GM18505 (cell line): ENCODE measurements around the gene MAGEA3.
"Not testable (repeated sequence)": the region's sequence is repeated elsewhere in the genome, so short reads cannot be mapped to it uniquely, and the experiment has no call there.

Source experiments
- ATAC-seq: cut with Tn5 transposase; IDR thresholded peaks from one replicate; pipeline ENCODE4 v1.9.1; 2021; ENCODE audit not compliant: unreplicated experiment
- POLR2A ChIP-seq: IDR thresholded peaks from 4 replicates; pipeline ENCODE4 v1.6.1; 2011; ENCODE audit warnings: borderline replicate concordance; ENCODE audit not compliant: insufficient read depth, insufficient read length; ENCODE audit errors: extremely low read depth

MAGEA3 gene, protein sequence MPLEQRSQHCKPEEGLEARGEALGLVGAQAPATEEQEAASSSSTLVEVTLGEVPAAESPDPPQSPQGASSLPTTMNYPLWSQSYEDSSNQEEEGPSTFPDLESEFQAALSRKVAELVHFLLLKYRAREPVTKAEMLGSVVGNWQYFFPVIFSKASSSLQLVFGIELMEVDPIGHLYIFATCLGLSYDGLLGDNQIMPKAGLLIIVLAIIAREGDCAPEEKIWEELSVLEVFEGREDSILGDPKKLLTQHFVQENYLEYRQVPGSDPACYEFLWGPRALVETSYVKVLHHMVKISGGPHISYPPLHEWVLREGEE

GRCh38 chrX:152697952-152698931 lies at the start of gene MAGEA3:
MAGEA3 (plus strand) TSS chrX:152698794; CDS start chrX:152700833, 2,039 bp downstream.
- ATAC-seq: not testable (repeated sequence)

- TF ChIP-seq POLR2A: no peak
- no peak for ATAC-seq
Observed at GRCh38 chrX:152652060-152652459, 46.5 kb upstream of the MAGEA3 start.

DNA sequence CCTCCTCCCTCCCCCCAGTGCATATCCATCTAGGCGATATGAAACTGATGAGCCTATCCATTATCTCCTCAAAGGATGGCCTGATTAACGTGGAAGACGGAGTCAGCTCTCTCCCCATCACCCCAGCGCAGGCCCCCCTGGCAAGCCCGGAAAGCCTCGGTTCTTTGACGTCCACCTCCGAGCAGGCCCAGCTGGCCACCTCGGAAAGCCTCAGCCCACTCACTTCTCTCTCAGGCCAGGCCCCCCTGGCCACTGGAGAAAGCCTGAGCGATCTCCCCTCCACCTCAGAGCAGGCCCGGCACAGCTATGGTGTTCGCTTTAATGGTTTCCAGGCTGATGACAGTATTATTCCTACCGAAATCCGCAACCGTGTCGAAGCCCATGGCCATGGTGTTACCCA lies 46.1 kb upstream of the MAGEA3 start:
- no peak for ATAC-seq
- TF ChIP-seq POLR2A: no peak

DNA sequence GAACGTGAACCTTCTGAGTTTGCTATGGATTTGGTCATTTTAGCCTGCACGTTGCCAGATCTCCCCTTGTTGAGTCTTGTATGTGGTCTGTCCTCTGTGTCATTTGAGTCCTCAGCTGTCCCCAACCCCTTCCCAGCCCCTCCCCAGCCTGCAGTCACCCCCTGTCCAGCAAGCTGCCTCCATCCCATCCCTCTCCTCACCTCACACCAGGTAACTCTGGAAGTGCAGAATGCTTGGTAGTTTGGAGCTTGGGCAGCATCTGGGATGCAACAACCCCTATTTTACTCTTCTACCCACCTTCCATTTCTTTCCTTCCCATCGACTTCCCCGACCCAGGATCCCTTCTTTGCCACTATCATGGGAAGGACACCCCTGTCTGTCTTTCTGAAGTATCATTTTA lies 42.5 kb upstream of the MAGEA3 start:
- no peak for ATAC-seq
- no peak for TF ChIP-seq POLR2A

GRCh38 chrX:152656890-152657289 lies 41.7 kb upstream of the MAGEA3 start:
- TF ChIP-seq POLR2A: no peak
- no peak for ATAC-seq

- no peak for TF ChIP-seq POLR2A
- no peak for ATAC-seq
Observed at GRCh38 chrX:152658302-152658701, 40.3 kb upstream of the MAGEA3 start.

GRCh38 chrX:152663086-152663485 lies 35.5 kb upstream of the MAGEA3 start:
- no peak for TF ChIP-seq POLR2A
- no peak for ATAC-seq

DNA sequence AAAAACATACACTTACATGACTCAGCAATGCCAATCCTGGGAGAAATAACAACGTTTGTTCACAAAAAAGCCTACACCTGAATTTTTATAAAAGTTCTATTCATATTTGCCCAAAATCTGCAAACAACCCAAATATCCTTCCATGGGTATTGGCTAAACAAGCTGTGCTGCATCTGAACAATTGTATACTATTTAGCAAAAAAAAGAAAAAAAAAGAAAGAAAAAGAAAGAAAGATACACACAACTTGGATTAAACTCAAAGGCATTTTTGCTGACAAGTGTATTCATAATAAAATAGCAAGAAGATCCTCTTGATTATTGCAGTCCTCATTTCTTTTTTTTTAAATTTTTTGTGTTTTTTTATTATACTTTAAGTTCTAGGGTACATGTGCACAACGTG lies 24.5 kb upstream of the MAGEA3 start:
- TF ChIP-seq POLR2A: no peak
- ATAC-seq: no peak

DNA sequence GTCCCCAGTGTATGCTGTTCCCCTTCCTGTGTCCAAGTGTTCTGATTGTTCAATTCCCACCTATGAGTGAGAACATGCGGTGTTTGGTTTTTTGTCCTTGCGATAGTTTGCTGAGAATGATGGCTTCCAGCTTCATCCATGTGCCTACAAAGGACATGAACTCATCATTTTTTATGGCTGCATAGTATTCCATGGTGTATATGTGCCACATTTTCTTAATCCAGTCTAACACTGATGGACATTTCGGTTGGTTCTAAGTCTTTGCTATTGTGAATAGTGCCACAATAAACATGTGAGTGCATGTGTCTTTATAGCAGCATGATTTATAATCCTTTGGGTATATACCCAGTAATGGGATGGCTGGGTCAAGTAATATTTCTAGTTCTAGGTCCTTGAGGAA lies 23.9 kb upstream of the MAGEA3 start:
- ATAC-seq: not testable (repeated sequence)

- ATAC-seq: peak; percentile 88
Observed at GRCh38 chrX:152681012-152681411, 17.6 kb upstream of the MAGEA3 start.

DNA sequence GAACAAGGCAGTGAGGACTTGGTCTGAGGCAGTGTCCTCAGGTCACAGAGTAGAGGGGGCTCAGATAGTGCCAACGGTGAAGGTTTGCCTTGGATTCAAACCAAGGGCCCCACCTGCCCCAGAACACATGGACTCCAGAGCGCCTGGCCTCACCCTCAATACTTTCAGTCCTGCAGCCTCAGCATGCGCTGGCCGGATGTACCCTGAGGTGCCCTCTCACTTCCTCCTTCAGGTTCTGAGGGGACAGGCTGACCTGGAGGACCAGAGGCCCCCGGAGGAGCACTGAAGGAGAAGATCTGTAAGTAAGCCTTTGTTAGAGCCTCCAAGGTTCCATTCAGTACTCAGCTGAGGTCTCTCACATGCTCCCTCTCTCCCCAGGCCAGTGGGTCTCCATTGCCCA lies 1.8 kb downstream of the MAGEA3 start:
- ATAC-seq: not testable (repeated sequence)

DNA sequence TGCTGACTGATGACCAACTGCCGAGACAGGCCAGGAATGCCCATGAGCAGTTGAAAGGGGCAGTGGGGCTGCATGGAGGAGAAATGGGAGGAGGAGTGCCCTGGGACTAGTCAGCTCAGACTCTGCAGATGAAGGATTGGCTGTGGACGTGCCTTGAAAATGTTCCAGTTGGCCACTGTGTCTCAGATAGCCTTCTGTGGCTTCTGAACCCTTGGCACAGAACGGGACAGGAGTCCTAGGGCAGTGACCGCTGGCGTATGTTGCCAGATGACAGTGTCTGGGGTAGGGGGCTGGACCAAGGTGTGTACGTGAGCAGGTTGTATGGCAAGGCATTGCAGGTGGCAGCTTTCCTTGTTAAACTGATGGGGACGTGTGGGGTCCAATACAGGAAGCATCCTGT lies 7.9 kb downstream of the MAGEA3 start:
- not testable (repeated sequence) for ATAC-seq

- ATAC-seq: not testable (repeated sequence)
Observed at GRCh38 chrX:152709173-152709572, 10.6 kb downstream of the MAGEA3 start, which contains the start of gene CSAG2. CSAG2 (minus strand) TSS chrX:152709273; CDS start chrX:152709112, 161 bp downstream.

DNA sequence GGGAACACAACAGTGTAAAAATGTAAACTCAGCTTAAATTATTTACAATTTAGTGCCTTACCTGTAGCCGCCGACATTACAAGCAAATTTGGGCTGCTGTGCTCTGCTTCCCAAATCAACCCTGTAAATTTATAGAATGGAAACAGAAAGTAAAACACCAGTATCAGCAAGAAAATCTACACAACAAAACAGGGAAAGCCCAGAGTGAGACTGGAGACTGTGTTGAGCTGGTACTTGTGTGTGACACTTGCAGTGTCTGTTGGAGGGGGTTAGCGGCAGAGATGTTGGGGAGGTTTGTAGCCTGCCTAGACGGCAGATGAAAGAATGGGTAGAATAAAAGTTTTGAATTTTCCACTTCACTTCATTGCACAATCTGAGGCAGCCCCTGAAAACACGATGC lies 14.6 kb downstream of the MAGEA3 start:
- not testable (repeated sequence) for ATAC-seq

GRCh38 chrX:152713815-152714787 lies 15.5 kb downstream of the MAGEA3 start, which contains the start of gene MAGEA2B:
MAGEA2B (plus strand) TSS chrX:152714628; CDS start chrX:152717107, 2,479 bp downstream.
- not testable (repeated sequence) for ATAC-seq
